Esophagus (tissue), 2 donors: Measurements from ENCODE around the gene TMC5. TPM values are rescaled to one million over a fixed set of nuclear protein-coding genes. Genes with fewer than 3 reads are reported as not detected.
"Not testable (repeated sequence)": the region's sequence is repeated elsewhere in the genome, so short reads cannot be mapped to it uniquely, and the experiment has no call there.

Experiments
- H3K27ac ChIP-seq, 2 donors: one replicate each; pipeline ENCODE4 v1.5.1; 2013; ENCODE audit warnings: low read depth in 2 of 2, mild to moderate bottlenecking in 2 of 2, inconsistent platforms in 1 of 2, low read length in 1 of 2, moderate library complexity in 1 of 2
- H3K27me3 ChIP-seq, 2 donors: one replicate each; pipeline ENCODE4 v1.6.1; 2013; ENCODE audit warnings: low read length in 2 of 2, control low read depth in 1 of 2, mild to moderate bottlenecking in 1 of 2; ENCODE audit not compliant: insufficient read depth in 2 of 2, control insufficient read depth in 1 of 2
- H3K36me3 ChIP-seq, 2 donors: one replicate each; pipeline ENCODE4 v1.6.1; 2013; ENCODE audit warnings: low read length in 1 of 2; ENCODE audit not compliant: control insufficient read depth in 2 of 2, insufficient read depth in 2 of 2
- H3K4me1 ChIP-seq, 2 donors: one replicate each; pipeline ENCODE4 v1.6.1; 2013; ENCODE audit warnings: low read length in 1 of 2; ENCODE audit not compliant: control insufficient read depth in 2 of 2, insufficient read depth in 2 of 2
- H3K4me3 ChIP-seq, 2 donors: one replicate each; pipeline ENCODE4 v1.5.1; 2013; ENCODE audit warnings: low read length in 2 of 2, mild to moderate bottlenecking in 2 of 2, low read depth in 1 of 2, moderate library complexity in 1 of 2
- H3K9me3 ChIP-seq, 2 donors: one replicate each; pipeline ENCODE4 v1.6.1; 2013; ENCODE audit warnings: mild to moderate bottlenecking in 2 of 2, low read depth in 1 of 2, low read length in 1 of 2, moderate library complexity in 1 of 2; ENCODE audit not compliant: control insufficient read depth in 2 of 2, insufficient read depth in 1 of 2
- WGBS, 2 donors: extraction: QIAGEN DNeasy Blood & Tissue Kit; methylation state at CpG; one replicate each; pipeline ENCODE4 v1.1.7; 2013; 5-methylcytosine and 5-hydroxymethylcytosine counted together
- polyA plus RNA-seq, 2 donors: library from polyadenylated mRNA; stranded (reverse); fragments of 200-250 nt; gene quantifications; one replicate each; pipeline ENCODE4 v1.2.3, GENCODE V29; 2013
- donor health status: healthy with polysubstance abuse.
- donor health status: Bipolar disorder and iron deficiency.

The TMC5 gene, protein sequence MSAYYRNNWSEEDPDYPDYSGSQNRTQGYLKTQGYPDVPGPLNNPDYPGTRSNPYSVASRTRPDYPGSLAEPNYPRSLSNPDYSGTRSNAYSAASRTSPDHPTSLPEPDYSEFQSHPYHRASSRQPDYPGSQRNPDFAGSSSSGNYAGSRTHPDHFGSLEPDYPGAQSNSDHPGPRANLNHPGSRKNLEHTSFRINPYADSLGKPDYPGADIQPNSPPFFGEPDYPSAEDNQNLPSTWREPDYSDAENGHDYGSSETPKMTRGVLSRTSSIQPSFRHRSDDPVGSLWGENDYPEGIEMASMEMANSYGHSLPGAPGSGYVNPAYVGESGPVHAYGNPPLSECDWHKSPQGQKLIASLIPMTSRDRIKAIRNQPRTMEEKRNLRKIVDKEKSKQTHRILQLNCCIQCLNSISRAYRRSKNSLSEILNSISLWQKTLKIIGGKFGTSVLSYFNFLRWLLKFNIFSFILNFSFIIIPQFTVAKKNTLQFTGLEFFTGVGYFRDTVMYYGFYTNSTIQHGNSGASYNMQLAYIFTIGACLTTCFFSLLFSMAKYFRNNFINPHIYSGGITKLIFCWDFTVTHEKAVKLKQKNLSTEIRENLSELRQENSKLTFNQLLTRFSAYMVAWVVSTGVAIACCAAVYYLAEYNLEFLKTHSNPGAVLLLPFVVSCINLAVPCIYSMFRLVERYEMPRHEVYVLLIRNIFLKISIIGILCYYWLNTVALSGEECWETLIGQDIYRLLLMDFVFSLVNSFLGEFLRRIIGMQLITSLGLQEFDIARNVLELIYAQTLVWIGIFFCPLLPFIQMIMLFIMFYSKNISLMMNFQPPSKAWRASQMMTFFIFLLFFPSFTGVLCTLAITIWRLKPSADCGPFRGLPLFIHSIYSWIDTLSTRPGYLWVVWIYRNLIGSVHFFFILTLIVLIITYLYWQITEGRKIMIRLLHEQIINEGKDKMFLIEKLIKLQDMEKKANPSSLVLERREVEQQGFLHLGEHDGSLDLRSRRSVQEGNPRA
- polyA plus RNA-seq, result under 1 TPM; 0.18 to 0.42 TPM

DNA sequence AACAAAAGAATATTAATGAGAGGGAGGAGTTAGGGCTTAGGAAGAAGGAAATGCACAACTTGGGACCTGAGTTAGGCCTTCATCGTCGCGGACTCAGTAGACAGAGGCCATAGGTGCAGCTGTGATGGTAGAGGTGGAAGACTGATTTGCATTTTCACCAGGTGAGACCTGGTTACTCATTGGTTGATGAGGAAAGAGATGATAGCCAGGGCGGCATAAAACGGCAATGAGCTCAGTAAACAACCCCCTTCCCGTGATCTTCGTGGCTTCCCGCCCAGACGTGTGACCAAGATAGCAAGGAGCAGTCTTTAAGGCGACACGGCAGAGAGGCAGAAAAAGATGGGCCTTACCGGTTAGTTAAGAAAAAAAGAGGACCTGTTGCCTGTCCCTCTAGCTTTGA, at the start of gene TMC5:
Gene TMC5, plus strand, starts transcription at position 244 of the 400 bp plus-strand sequence. CDS start 22,156 bp downstream, outside the sequence.
- H3K9me3 ChIP-seq, result no peaks in the 10 kb centered on the region
- H3K27me3 ChIP-seq, result no peaks in the 10 kb centered on the region
- WGBS, 2 donors, result 59 to 76% methylated on average over 12 of the region's 12 CpGs
- peaks cover 0 to 5% of the 10 kb centered on the region in 2 donors for H3K4me1 ChIP-seq
- no peaks in the 10 kb centered on the region for H3K36me3 ChIP-seq
- H3K27ac ChIP-seq, result no peak within 1 kb of the TSS
- H3K4me3 ChIP-seq, result no peak within 1 kb of the TSS

DNA sequence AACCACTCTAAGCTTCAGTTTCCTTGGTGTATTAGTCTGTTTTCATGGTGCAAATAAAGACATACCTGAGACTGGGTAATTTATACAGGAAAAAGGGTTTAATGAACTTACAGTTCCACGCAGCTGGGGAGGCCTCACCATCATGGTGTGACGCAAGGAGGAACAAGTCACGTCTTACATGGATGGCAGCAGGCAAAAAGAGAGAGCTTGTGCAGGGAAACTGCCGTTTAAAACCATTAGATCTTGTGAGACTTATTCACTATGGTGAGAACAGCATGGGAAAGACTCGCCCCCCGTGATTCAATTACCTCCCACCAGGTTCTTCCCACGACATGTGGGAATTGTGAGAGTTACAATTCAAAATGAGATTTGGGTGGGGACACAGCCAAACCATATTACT, 45.1 kb upstream of the TMC5 start:
- WGBS, 2 donors, result 87 to 91% methylated on average over 7 of the region's 7 CpGs
- not testable (repeated sequence) for H3K9me3 ChIP-seq, H3K4me3 ChIP-seq, H3K27ac ChIP-seq, H3K36me3 ChIP-seq, H3K4me1 ChIP-seq, H3K27me3 ChIP-seq

DNA sequence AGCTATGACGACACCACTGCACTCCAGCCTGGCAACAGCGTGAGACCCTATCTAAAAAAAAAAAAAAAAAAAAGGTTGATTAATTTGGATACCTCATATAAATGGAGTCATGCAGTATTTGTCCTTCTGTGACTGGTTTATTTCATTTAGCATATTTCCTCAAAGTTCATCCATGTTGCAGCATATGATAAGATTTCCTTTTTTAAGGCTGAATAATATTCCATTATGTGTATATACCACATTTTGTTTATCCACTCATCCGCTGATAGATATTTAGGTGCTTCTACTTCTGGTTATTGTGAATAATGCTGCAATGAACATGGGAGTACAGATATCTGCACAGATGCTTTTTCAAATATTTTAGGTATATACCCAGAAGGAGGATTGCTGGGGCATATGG, 43.3 kb upstream of the TMC5 start:
- no peaks in the 10 kb centered on the region for H3K36me3 ChIP-seq
- no peaks in the 10 kb centered on the region for H3K27me3 ChIP-seq
- no peaks in the 10 kb centered on the region for H3K4me1 ChIP-seq
- no peaks in the 10 kb centered on the region for H3K9me3 ChIP-seq
- H3K4me3 ChIP-seq, result no peak overlapping the region
- H3K27ac ChIP-seq, result no peak overlapping the region
- WGBS, 2 donors, result 95 to 96% methylated on average over 3 of the region's 3 CpGs

DNA sequence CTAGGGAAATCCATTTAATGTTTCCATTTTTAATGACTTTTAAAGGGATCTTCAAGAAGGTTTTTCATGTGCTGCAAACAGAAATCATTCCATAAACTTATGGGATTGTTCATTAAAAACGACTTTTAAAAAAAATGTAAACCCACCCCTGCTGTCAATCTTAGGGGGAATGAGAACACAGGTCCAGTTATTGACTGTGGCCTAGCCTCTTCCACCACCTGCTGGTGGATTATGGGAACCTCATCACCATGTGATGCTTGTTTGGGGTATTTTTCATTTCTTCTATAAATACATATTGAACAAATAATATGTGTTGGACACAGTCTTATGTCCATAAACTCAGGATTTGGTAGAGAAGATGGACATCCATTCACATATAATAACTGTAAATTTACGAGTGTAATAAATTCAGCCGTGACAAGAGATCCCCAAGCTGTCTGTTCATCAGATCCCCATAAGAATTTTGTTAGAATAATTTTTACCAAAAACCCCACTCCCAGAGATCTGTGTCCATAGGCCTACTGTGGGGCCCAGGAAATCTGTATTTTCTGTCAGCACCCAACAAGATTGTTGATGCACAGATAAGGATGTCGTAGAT, 42.0 kb upstream of the TMC5 start:
- no peak overlapping the region for H3K4me3 ChIP-seq
- 35 to 39% methylated on average over 4 of the region's 4 CpGs for WGBS, 2 donors
- no peak overlapping the region for H3K27ac ChIP-seq
- H3K4me1 ChIP-seq, result no peaks in the 10 kb centered on the region
- no peaks in the 10 kb centered on the region for H3K9me3 ChIP-seq
- H3K36me3 ChIP-seq, result no peaks in the 10 kb centered on the region
- no peaks in the 10 kb centered on the region for H3K27me3 ChIP-seq

DNA sequence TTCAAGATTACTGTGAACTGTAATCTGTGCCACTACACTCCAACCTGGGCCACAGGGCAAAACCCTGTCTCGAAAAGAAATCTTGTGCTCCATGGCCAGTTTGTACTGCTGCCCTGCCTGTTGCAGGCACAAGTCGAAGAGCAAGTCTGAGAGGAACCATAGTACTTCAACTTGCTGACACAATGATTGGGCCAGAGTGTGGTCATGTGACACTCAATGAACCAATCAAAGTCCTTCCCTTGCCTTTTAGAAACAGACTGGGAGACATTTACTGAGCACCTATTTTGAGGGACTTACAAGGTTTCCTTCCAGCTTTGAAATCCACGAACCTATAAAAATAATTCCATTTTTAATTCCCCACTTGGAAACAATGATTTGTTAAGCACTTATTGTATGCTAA, 39.8 kb upstream of the TMC5 start:
- Histone ChIP-seq H3K36me3 (no peaks in the 10 kb centered on the region), H3K9me3 (no peaks in the 10 kb centered on the region), H3K27ac (no peak overlapping the region), H3K27me3 (no peaks in the 10 kb centered on the region), H3K4me1 (no peaks in the 10 kb centered on the region), H3K4me3 (no peak overlapping the region)
- 89 to 93% methylated on average over 3 of the region's 3 CpGs for WGBS, 2 donors

DNA sequence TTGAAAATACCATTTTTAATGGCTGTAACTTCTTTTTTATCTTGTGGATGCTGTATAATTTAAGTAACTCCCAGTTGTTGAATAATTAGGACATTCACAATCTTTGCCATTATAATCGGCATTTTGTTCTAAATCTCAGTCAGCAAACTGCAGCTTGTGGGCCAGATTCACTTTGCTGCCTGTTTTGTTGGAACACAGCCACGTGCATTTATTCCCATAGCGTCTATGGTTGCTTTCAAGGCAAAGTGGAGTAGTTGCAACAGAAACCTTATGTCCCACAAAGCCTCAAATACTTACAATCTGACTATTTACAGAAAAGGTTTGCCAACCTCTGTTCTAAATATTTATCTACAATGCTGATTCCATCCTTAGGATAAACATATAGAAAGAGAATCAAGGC, 39.2 kb upstream of the TMC5 start:
- H3K27me3 ChIP-seq, result no peaks in the 10 kb centered on the region
- no peaks in the 10 kb centered on the region for H3K9me3 ChIP-seq
- no peaks in the 10 kb centered on the region for H3K4me1 ChIP-seq
- no peak overlapping the region for H3K4me3 ChIP-seq
- no peak overlapping the region for H3K27ac ChIP-seq
- WGBS, 2 donors, result 60 to 69% methylated on average over 3 of the region's 3 CpGs
- H3K36me3 ChIP-seq, result no peaks in the 10 kb centered on the region

DNA sequence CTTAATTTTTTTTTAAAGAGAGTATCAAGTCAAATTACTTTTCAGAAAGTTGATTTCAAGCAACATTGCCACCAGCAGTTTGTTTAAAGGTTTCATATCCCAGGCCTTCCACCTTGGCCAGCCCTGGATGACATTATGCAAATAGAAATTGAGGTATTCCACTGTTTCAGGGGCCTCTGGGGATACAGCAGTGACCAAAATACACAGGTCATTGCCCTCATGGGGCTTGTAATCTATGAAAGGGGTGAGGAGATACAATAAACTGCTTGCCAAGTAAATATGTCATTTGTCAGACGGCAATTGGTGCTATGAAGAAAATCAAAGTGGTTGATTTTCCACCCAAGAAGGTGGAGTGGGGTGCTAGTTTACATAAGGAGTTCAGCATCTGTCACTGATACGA, 37.8 kb upstream of the TMC5 start:
- H3K4me1 ChIP-seq, result no peaks in the 10 kb centered on the region
- no peak overlapping the region for H3K4me3 ChIP-seq
- WGBS, 2 donors, result 36 to 69% methylated on average over 2 of the region's 2 CpGs
- no peaks in the 10 kb centered on the region for H3K36me3 ChIP-seq
- H3K27ac ChIP-seq, result no peak overlapping the region
- no peaks in the 10 kb centered on the region for H3K27me3 ChIP-seq
- no peaks in the 10 kb centered on the region for H3K9me3 ChIP-seq

DNA sequence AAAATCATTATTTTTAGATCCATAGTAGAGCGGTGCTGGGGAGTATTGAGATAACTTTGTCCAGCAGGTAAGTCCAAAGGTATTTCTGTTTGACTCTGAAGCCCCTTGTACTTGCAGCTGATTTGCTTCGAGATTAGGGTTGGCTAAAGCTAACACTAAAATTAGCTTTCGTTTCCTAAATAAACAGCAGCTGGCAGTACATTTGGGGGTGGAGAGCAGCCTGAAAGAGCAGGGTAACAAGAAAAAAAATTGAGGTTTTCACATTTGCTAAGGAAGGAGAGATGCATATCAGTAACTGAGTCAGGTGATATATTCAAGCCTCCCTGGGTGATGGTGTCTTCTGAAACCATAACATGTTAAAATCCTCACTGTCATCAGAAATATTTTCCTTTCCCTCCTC, 37.4 kb upstream of the TMC5 start:
- 26 to 27% methylated on average over 3 of the region's 3 CpGs for WGBS, 2 donors
- H3K4me3 ChIP-seq, result no peak overlapping the region
- H3K27me3 ChIP-seq, result no peaks in the 10 kb centered on the region
- H3K9me3 ChIP-seq, result no peaks in the 10 kb centered on the region
- H3K36me3 ChIP-seq, result no peaks in the 10 kb centered on the region
- no peaks in the 10 kb centered on the region for H3K4me1 ChIP-seq
- H3K27ac ChIP-seq, result no peak overlapping the region

DNA sequence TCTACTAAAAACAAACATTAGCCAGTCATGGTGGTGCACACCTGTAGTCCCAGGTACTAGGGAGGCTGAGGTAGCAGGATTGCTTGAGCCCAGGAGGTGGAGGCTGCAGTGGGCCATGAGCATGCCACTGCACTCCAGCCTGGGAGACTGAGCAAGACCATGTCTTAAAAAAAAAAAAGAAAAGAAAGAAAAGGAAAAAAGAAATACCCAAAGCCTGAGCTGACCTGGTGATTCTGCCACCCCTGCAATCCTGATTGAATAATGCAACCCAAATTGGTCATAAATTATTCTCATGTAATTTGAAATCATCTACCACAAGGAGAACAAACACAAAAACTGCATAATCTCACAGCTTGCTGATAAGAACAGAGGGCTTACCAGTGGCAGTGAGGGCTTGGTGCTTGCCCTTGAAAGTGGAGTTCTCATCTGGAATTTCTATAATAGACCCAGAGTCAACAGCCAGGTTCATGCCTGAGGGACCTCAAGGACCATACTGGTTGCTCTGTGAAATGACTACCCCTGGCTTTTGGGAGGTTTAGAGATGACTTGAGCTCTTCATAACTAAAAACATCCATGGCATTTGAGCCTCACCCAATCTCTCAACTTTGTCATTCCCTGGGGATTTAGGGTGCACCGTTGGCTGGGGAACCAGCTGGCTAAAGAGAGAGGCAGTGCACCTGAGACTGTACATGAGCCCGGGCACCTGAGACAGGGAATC, 35.4 kb upstream of the TMC5 start:
- Histone ChIP-seq H3K9me3 (no peaks in the 10 kb centered on the region), H3K27me3 (no peaks in the 10 kb centered on the region), H3K4me1 (no peaks in the 10 kb centered on the region), H3K27ac (no peak overlapping the region), H3K4me3 (no peak overlapping the region), H3K36me3 (no peaks in the 10 kb centered on the region)
- WGBS, 2 donors, result 51 to 53% methylated on average over 2 of the region's 2 CpGs
